K562 (cell line): ENCODE data around the gene MOB3B. TPM values are rescaled to one million over a fixed set of nuclear protein-coding genes. Genes with fewer than 3 reads are reported as not detected.

ENCODE experiments used
- ATAC-seq: fragments of 200-7000 bp; cut with Tn5 transposase; 3 replicates; pipeline ENCODE4 v1.9.1; 2020; ENCODE audit warnings: moderate library complexity
- BruUV-seq: library from RNA; stranded (reverse); fragments of 400-500 nt; replicated peaks from 2 replicates; lab custom pipeline; 2021; lab: Mats Ljungman, UMichigan
- CTCF ChIA-PET: fragments of 300-600 bp; formaldehyde crosslinking; extraction: SDS; loops from one replicate; lab custom pipeline; 2021; ENCODE audit warnings: low intra/inter-chr PET ratio; lab: Yijun Ruan, JAX
- POLR2A ChIA-PET: fragments of 300-600, 350-650 bp; sonication (Branson Sonifier 250); formaldehyde crosslinking; extraction: SDS; loops from one replicate; lab custom pipeline; 2021; ENCODE audit warnings: antibody characterized with exemption, inconsistent platforms; lab: Yijun Ruan, JAX
- DNase-seq, 4 experiments: peaks; one replicate each; pipeline versions ENCODE4 v3.0.0 to v3.0.0-alpha.2; 2011 to 2018; ENCODE audit warnings: low spot score in 3 of 4, mixed read lengths in 3 of 4; ENCODE audit errors: extremely low read depth in 1 of 4
- FAIRE-seq: peaks from 2 replicates; lab custom pipeline; 2011; peaks lifted over from hg19 to GRCh38; lab: Jason Lieb, UNC
- H2AFZ ChIP-seq: 2 replicates; pipeline ENCODE4 v1.6.0; 2011; ENCODE audit warnings: low read depth, low read length, control low read depth, inconsistent platforms
- H3K27ac ChIP-seq: fragments of 200-600 bp; 3 replicates; pipeline ENCODE4 v1.8.0; 2011; ENCODE audit warnings: low read depth, mild to moderate bottlenecking, control low read depth, inconsistent platforms, low read length, moderate library complexity, mixed read lengths; ENCODE audit errors: extremely low read depth
- H3K27me3 ChIP-seq, 2 experiments: fragments of 300-600 bp in 1 of 2; 2 replicates in 1 of 2; 3 replicates in 1 of 2; pipeline versions ENCODE4 v1.6.0 to v1.8.0; 2011; ENCODE audit warnings: inconsistent platforms in 2 of 2, low read length in 2 of 2, mild to moderate bottlenecking in 1 of 2, mixed read lengths in 1 of 2, moderate library complexity in 1 of 2; ENCODE audit not compliant: control insufficient read depth in 2 of 2, insufficient read depth in 2 of 2
- H3K36me3 ChIP-seq: fragments of 300-600 bp; 3 replicates; pipeline ENCODE4 v1.8.0; 2011; ENCODE audit warnings: mild to moderate bottlenecking, low read length, inconsistent platforms; ENCODE audit not compliant: control insufficient read depth, insufficient read depth
- H3K4me1 ChIP-seq, 2 experiments: fragments of 200-600 bp in 1 of 2; replicated peaks in 1 of 2; 2 replicates in 1 of 2; 3 replicates in 1 of 2; pipeline versions ENCODE4 v1.5.1 to v1.8.0; 2011; ENCODE audit warnings: inconsistent platforms in 2 of 2, low read length in 2 of 2, mild to moderate bottlenecking in 1 of 2, mixed read lengths in 1 of 2, moderate library complexity in 1 of 2; ENCODE audit not compliant: control insufficient read depth in 2 of 2, insufficient read depth in 2 of 2
- H3K4me2 ChIP-seq: 2 replicates; pipeline ENCODE4 v1.6.1; 2011; ENCODE audit warnings: low read length, control low read depth, inconsistent platforms, mixed read lengths; ENCODE audit not compliant: insufficient read depth
- H3K4me3 ChIP-seq: fragments of 200-600 bp; sonication (generic), shearing (Covaris generic); 2 replicates; pipeline ENCODE4 v1.5.1; 2016; ENCODE audit warnings: control low read depth, inconsistent platforms
- H3K79me2 ChIP-seq: fragments of 200-600 bp; 3 replicates; pipeline ENCODE4 v1.8.0; 2011; ENCODE audit warnings: low read length, inconsistent platforms; ENCODE audit not compliant: control insufficient read depth, insufficient read depth
- H3K9ac ChIP-seq, 2 experiments: 2 replicates each; pipeline versions ENCODE4 v1.6.0 to v1.6.1; 2011; ENCODE audit warnings: low read depth in 2 of 2, low read length in 2 of 2, control low read depth in 1 of 2, inconsistent platforms in 1 of 2, mild to moderate bottlenecking in 1 of 2, mixed read lengths in 1 of 2; ENCODE audit not compliant: insufficient read depth in 1 of 2
- H3K9me1 ChIP-seq: one replicate; pipeline ENCODE4 v1.6.0; 2011; ENCODE audit warnings: inconsistent platforms, mild to moderate bottlenecking, low read length, moderate library complexity; ENCODE audit not compliant: control insufficient read depth, insufficient read depth
- H3K9me3 ChIP-seq: replicated peaks from 2 replicates; pipeline ENCODE4 v1.5.1; 2011; ENCODE audit warnings: low read depth, low read length, inconsistent platforms; ENCODE audit not compliant: control insufficient read depth, insufficient read depth
- H4K20me1 ChIP-seq: replicated peaks from 2 replicates; pipeline ENCODE4 v1.6.1; 2011; ENCODE audit warnings: low read length, inconsistent platforms, mixed read lengths; ENCODE audit not compliant: control insufficient read depth, insufficient read depth
- CBX5 ChIP-seq: IDR thresholded peaks from 2 replicates; pipeline ENCODE4 v1.6.1; 2014; ENCODE audit warnings: low read depth, borderline replicate concordance
- KLF10 ChIP-seq: fragments of 250-450 bp; sonication (Bioruptor Pico); IDR thresholded peaks from 2 replicates; pipeline ENCODE4 v1.6.1; 2021; ENCODE audit warnings: matching md5 sums
- NCOA6 ChIP-seq: fragments of 450-650 bp; IDR thresholded peaks from 2 replicates; pipeline ENCODE4 v1.6.1; 2017; ENCODE audit warnings: mild to moderate bottlenecking
- NELFE ChIP-seq: IDR thresholded peaks from 2 replicates; pipeline ENCODE4 v1.6.1; 2011; ENCODE audit warnings: mild to moderate bottlenecking; ENCODE audit not compliant: insufficient read depth, insufficient read length
- RHOXF2B ChIP-seq: fragments of 250-450 bp; sonication (Bioruptor Pico); conservative IDR thresholded peaks from 2 replicates; pipeline ENCODE4 v1.5.1; 2021
- TBP ChIP-seq: optimal IDR thresholded peaks from 2 replicates; pipeline ENCODE3; 2011; ENCODE audit warnings: low read depth, low read length, improper control_type of control experiment
- TCF3 ChIP-seq: sonication (generic); formaldehyde crosslinking; IDR thresholded peaks from 2 replicates; pipeline ENCODE4 v1.4.0; 2020; ENCODE audit warnings: mild to moderate bottlenecking, missing genetic modification reagents
- TRIM28 ChIP-seq: fragments of 450-650 bp; IDR thresholded peaks from 2 replicates; pipeline ENCODE4 v1.6.1; 2017
- ZC3H11A ChIP-seq: IDR thresholded peaks from 2 replicates; pipeline ENCODE4 v1.6.1; 2012; ENCODE audit warnings: low read depth, low read length, improper control_type of control experiment
- ZNF184 ChIP-seq: sonication (generic); formaldehyde crosslinking; IDR thresholded peaks from 2 replicates; pipeline ENCODE4 v1.5.0; 2020; ENCODE audit warnings: missing genetic modification reagents
- ZNF197 ChIP-seq: fragments of 200-800 bp; sonication (Bioruptor generic); IDR thresholded peaks from 2 replicates; pipeline ENCODE4 v1.6.1; 2016; ENCODE audit warnings: low read depth, missing genetic modification characterization, missing compliant biosample characterization
- WGBS: fragments of 100-300 bp; shearing (Covaris generic); methylation state at CpG from one replicate; pipeline ENCODE4 v1.1.6; 2016; ENCODE audit warnings: low coverage, mixed read lengths; ENCODE audit not compliant: insufficient coverage; ENCODE audit errors: missing lambda C conversion rate; 5-methylcytosine and 5-hydroxymethylcytosine counted together
- in situ Hi-C: fragments of 300-500 bp; cut with MboI; formaldehyde crosslinking; loops from 4 replicates; pipeline ENCODE4 v1.15.0; 2018; ENCODE audit warnings: inconsistent platforms, mixed read lengths
- intact Hi-C: fragments of 100-400 bp; cut with micrococcal nuclease; formaldehyde crosslinking; loops from 2 replicates; pipeline ENCODE4 v1.14.2; 2022
- polyA plus RNA-seq, 8 experiments: library from polyadenylated mRNA; depleted of rRNA in 4 of 8; stranded (reverse) in 5 of 8; unstranded in 3 of 8; fragments of >200 nt; fragmentation: Nextera tagmentation in 2 of 8; fragmentation: Illumina TruSeq in 1 of 8; extraction: Ambion mirVana in 2 of 8; extraction: Trizol in 1 of 8; gene quantifications; 2 replicates each; pipeline versions ENCODE4 v1.2.1 to v1.2.3, GENCODE V29; 2011 to 2014; ENCODE audit warnings: inconsistent platforms in 1 of 8, missing spikeins in 1 of 8
- total RNA-seq, 7 experiments: library from RNA; depleted of rRNA in 6 of 7; stranded (reverse); fragments of >200 nt in 6 of 7; fragmentation: Illumina TruSeq in 2 of 7; extraction: Trizol in 2 of 7; gene quantifications; 2 replicates each; pipeline versions ENCODE4 v1.2.1 to v1.2.3, GENCODE V29; 2011 to 2021; ENCODE audit warnings: low replicate concordance in 1 of 7
- TF ChIP-seq, protein P1 (sequence below), 2 experiments: fragments of 450-650 bp; IDR thresholded peaks; 2 replicates each; pipeline ENCODE4 v1.6.1; 2018; ENCODE audit warnings: mild to moderate bottlenecking in 2 of 2, low read depth in 1 of 2; ENCODE audit not compliant: partially characterized antibody in 2 of 2

The MOB3B gene
- total and polyA plus RNA-seq, 9 of the 15 experiments (the other 6 are each of a cell fraction or from before 2014, with no cell fraction given), result 3.6 to 12.8 (median 7.2) TPM

DNA sequence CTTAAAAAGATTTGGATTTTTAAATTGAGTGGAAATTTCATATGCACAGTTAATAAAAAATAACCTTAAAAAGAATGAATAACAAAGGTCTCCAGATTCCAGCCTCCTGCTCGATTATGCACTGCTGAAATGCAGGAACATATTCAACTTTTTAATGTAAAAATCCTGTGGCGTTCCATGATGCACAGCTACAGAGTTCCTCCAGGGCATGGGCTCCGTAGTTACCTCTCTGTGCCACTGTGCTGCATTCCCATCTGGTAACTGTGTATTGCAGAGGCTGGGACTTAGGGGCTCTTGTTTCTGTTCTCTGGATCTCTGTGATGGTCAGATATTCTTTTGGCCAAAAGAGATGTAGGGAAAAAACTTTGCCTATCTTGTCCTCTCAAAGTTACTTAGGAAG lies 201.1 kb downstream of the MOB3B start (continued):
- TF ChIP-seq, protein P1, sequence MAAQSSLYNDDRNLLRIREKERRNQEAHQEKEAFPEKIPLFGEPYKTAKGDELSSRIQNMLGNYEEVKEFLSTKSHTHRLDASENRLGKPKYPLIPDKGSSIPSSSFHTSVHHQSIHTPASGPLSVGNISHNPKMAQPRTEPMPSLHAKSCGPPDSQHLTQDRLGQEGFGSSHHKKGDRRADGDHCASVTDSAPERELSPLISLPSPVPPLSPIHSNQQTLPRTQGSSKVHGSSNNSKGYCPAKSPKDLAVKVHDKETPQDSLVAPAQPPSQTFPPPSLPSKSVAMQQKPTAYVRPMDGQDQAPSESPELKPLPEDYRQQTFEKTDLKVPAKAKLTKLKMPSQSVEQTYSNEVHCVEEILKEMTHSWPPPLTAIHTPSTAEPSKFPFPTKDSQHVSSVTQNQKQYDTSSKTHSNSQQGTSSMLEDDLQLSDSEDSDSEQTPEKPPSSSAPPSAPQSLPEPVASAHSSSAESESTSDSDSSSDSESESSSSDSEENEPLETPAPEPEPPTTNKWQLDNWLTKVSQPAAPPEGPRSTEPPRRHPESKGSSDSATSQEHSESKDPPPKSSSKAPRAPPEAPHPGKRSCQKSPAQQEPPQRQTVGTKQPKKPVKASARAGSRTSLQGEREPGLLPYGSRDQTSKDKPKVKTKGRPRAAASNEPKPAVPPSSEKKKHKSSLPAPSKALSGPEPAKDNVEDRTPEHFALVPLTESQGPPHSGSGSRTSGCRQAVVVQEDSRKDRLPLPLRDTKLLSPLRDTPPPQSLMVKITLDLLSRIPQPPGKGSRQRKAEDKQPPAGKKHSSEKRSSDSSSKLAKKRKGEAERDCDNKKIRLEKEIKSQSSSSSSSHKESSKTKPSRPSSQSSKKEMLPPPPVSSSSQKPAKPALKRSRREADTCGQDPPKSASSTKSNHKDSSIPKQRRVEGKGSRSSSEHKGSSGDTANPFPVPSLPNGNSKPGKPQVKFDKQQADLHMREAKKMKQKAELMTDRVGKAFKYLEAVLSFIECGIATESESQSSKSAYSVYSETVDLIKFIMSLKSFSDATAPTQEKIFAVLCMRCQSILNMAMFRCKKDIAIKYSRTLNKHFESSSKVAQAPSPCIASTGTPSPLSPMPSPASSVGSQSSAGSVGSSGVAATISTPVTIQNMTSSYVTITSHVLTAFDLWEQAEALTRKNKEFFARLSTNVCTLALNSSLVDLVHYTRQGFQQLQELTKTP (IDR thresholded peaks at IDR 0.05; ENCODE audit: low read depth in 1 of 2, partially characterized antibody in 2 of 2), result no peak
- TF ChIP-seq TRIM28 (no peak), ZC3H11A (no peak), ZNF184 (no peak), TCF3 (no peak), NELFE (no peak), RHOXF2B (CRISPR knock-in tag) (no peak), ZNF197 (no peak)

GRCh38 chr9:27311184-27311583 lies 218.4 kb downstream of the MOB3B start:
- Histone ChIP-seq H3K4me3 (no peak overlapping the region), H3K27ac (no peak overlapping the region), H3K4me1 (no peaks in the 10 kb centered on the region), H3K79me2 (no peaks in the 10 kb centered on the region), H2AFZ (no peak overlapping the region), H3K27me3 (no peaks in the 10 kb centered on the region), H3K4me2 (no peak overlapping the region), H3K9me3 (no peaks in the 10 kb centered on the region), H3K36me3 (no peaks in the 10 kb centered on the region), H3K9ac (no peak overlapping the region), H3K9me1 (no peaks in the 10 kb centered on the region), H4K20me1 (no peaks in the 10 kb centered on the region)
- no TSS peak for BruUV-seq
- no peak for DNase-seq
- no peak for FAIRE-seq
- TF ChIP-seq NCOA6 (no peak), TBP (no peak), CBX5 (no peak), KLF10 (no peak)
- ChIA-PET CTCF (no interaction called here), POLR2A (no interaction called here)
- intact Hi-C loops, result no loop called here
- ATAC-seq, result no peak
- 13% methylated on average over 1 of the region's 2 CpGs for WGBS
- in situ Hi-C loops, result no loop called here
